HUDEP-2 (cell line): Measurements from ENCODE around the gene AKAP13.

ENCODE experiments used
- DNase-seq, 76 experiments: peaks; one replicate each; lab custom pipeline; 2025; ENCODE audit not compliant: unreplicated experiment in 76 of 76; lab: John Stamatoyannopoulos, UW

The AKAP13 gene

GRCh38 chr15:85741021-85741421, 360.6 kb downstream of the AKAP13 start:
- DNase-seq, result no peak

DNA sequence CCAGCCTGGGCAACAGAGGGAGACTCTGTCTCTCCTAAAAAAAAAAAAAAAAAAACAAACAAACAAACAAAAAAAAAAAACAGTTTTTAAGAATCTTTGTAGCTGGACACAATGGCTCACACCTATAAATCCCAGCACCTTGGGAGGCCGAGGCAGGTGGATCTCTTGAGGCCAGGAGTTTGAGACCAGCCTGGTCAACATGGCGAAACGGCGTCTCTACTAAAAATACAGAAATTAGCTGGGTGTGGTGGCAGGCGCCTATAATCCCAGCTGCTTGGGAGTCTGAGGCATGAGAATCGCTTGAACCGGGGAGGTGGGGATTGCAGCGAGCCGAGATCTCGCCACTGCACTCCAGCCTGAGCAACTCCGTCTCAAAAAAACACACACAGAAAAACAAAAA, 361.3 kb downstream of the AKAP13 start:
- DNase-seq, result no peak

GRCh38 chr15:85742186-85742821, 361.9 kb downstream of the AKAP13 start:
- DNase-seq, result no peak

GRCh38 chr15:85743392-85744055, 363.1 kb downstream of the AKAP13 start:
- no peak for DNase-seq

GRCh38 chr15:85744579-85744978, 364.2 kb downstream of the AKAP13 start:
- DNase-seq, result no peak

DNA sequence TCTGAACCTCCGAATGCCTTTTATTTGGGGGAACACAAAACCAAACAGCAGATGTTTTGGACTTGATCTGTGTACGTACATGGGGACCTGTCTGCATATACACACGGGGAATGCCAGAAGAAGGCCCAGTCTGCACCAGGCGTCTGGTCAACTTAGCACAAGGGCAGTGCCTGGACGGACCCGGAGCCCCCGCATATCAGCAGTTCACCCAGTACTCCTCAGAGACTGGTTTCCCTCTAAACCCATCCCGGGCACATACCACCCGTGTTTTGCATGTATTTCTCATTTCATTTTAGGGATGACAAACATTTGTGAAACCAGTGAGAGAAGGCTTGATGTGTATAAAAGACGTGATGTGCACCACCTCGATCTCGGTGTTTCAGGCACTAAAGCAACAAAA, 364.6 kb downstream of the AKAP13 start:
- DNase-seq, result no peak

- DNase-seq, result no peak
Observed at GRCh38 chr15:85745525-85746150, 365.2 kb downstream of the AKAP13 start.

- no peak for DNase-seq
Observed at GRCh38 chr15:85746641-85747040, 366.2 kb downstream of the AKAP13 start.

DNA sequence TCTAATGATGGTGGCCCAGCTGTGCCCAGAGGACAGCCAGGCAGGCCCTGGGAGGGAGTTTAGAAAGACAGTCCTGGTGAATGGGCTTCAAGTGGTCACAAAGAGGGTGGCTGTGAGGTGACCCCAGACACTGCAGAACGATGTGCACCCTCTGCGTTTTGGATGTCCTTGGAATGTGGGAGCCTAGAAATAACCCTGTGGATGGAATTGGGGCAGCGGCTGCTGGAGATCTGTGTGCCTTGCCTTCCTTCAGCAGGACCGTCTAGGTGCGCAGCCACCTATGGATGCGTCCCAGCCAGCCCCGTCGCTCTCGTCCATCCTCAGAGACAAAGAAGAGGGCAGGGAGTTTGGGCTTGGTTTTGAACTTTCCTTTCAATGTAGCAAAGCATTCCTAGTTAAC, 367.8 kb downstream of the AKAP13 start:
- no peak for DNase-seq

DNA sequence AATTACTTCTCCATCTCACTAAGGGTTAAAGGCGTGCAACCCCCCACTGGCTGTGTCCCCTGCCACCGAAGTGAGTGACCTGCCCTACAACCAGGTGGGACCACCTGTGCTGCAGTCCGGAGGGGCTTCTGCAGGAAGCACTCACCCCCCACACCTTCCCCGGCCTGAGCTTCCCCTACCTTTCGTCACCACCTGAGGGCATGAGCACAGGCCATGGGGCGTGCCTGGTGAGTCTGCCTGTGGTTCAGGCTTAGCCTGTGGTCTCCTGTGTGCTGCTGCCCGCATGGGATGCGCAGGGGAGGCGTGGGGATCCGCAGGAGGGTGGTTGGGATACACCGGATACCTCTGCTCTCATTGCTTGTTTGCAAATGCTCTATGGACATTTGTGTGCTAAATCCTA, 368.3 kb downstream of the AKAP13 start:
- DNase-seq, result no peak

GRCh38 chr15:85749261-85750151, 369.1 kb downstream of the AKAP13 start:
- no peak for DNase-seq

GRCh38 chr15:85750319-85751290, 370.2 kb downstream of the AKAP13 start:
- no peak for DNase-seq

DNA sequence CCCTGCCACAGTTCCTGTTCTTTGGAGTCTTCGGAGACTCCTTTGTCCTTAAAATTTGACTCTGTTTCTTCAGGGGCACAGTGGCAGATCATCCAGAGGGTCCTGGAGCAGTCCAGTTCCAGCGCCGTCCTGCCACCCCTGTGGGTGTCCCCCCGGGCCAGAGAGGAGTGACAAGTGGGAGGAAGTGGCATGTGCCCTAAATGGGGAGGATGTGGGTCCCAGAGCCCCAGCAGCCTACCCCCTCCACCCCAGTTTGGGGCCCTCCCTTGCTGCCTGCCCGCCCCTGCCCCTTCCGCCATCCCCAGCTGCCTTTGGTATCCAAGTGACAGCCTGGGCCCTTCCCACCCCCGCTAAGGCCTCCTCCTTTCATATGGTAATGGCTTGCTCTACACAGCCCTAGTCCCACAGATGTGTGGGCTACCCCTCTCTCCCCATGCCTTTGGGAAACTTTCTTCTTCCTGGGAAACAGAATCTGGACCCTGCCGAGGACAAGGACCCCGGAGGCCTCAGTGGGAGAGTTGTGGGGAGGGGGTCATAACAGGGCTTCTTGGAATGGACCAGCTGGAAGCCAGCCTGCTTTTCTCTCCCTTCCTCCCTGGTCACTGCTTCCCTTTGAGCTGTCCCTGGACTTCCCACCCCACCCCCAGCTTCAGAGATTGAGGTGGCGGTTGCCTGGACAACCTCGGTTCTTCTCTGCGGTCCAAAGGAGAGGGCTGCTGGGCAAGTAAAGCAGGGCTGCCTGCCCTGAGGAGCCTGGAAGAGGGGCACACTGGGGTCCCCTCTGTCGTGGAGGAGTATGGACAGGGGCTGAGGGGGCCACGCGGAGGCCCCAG, 371.1 kb downstream of the AKAP13 start:
- DNase-seq, result no peak

- DNase-seq, result no peak
Observed at GRCh38 chr15:85752124-85752475, 371.7 kb downstream of the AKAP13 start.

- no peak for DNase-seq
Observed at GRCh38 chr15:85752491-85752961, 372.1 kb downstream of the AKAP13 start.

DNA sequence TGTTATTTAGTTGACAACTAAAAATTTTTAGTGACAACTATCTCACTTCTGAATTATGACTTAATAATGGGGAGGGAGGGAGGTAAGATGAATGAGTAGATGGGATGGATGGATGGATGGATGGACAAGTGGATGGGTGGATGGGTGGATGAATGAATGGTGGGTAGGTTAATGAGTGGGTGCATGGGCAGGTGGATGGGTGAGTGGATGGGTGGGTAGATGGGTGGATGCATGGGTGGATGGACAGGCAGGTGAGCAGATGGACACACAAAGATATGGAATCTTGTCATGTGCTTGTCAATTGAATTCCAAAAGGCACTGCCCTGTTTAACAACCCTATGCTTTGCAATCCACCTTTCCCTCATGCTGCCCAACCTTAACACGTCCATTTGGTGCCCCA, 372.9 kb downstream of the AKAP13 start:
- DNase-seq, result no peak

DNA sequence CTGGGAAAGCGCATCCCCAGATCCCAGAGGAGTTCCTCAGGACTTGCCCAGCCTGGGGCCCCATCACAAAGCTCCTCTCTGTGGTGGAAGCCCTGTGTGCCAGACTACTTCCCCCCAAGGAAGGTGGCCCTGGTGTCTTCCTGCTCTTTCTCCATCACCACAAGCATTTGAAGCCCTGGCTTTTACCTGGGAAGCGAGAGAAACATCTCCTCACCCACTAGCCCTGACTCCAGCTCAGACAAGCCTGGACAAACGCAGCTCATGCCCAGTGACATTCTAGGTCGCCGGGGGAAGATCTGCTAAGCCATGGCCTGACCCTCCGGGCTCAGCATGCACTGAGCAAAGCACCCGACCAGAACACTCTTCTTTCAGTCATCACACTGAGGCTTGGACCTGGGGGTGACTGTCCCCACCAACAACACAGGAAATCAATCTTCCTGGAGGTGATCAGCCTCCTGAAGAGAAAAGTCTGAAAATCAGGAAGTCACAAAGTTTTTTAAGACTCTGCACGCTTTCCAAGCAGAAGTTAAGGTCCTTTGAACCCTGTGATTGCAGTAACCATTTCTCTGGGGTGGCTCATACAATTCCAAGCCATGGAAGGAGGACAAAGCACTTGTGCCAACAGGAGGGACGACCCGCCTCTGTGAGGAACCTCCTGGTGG, 373.5 kb downstream of the AKAP13 start:
- DNase-seq, result no peak

DNA sequence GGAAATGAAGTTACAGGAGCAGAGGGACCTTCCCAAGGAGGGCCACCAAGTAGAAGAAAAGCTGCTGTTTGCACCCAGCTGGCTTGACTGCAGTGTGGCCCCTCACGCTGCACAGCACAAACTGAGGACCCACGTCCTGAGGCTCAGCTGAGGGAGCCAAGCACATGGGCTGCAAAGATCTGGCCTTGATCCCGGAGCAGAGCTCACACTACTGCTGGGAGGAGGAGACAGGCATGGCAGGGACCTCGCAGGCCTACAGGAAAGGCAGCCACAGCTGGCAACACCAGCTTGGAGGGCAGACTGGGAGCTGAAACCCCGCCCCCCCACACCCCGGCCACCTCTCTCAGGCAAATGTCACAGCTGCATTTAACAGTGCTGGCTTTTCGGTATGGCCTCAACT, 374.6 kb downstream of the AKAP13 start:
- peak in 1 of 76 experiments; percentile 6 for DNase-seq

DNA sequence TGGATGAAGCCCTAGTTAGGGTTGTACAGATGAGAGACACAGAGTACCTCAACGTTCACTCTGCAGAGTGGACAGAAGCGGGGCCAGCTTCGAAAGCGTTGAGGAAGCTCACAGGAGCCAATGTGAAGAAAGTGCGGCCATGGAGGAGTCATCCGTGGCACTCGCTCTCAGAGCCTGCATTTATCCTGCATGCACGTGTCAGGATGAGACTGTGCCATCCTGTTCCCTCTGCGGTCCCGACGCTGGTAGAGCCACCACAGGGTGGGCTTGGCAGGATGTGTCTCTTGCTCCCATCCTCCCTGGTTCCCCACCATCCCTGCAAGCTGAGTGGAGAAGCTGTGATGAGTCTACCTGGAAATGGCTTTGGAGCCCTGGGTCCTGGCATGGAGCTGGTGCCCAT, 375.1 kb downstream of the AKAP13 start:
- no peak for DNase-seq
